Left cardiac atrium (tissue), 4 donors: ENCODE data around the gene CADPS. TPM values are rescaled to one million over a fixed set of nuclear protein-coding genes. Genes with fewer than 3 reads are reported as not detected.

ENCODE experiments used
- ATAC-seq, 2 donors: fragments of 200-7000 bp; cut with Tn5 transposase; one replicate each; pipeline ENCODE4 v1.9.1; 2020; ENCODE audit warnings: mild to moderate bottlenecking in 2 of 2, moderate library complexity in 2 of 2
- DNase-seq: peaks from one replicate; pipeline ENCODE4 v3.0.0-alpha.2; 2020
- intact Hi-C, 2 donors: fragments of 100-400 bp; cut with DNase I; formaldehyde crosslinking; loops; one replicate each; pipeline versions ENCODE4 v1.14.1 to v1.15.1; 2022 to 2023
- long read RNA-seq: library from polyadenylated mRNA; unstranded; transcript quantifications from one replicate; pipeline ENCODE4 v2.0.0, GENCODE V29; 2021
- total RNA-seq, 2 donors: library from RNA; stranded (reverse); fragmentation: NEBNext Ultra II Directional; extraction: Animal tissue kit (Norgen Biotek cat#: 25700); gene quantifications; one replicate each; pipeline ENCODE4 v1.2.1, GENCODE V29; 2021
- donor health status: DM: no; HTN: yes; CAD: no.
- donor health status: DM: no; HTN: yes; CAD: no; lungs with severe emphysema.
- donor health status: DM: yes; HTN: yes; CAD: no.
- donor health status: Dilated cardiomyopathy.

Gene CADPS
- 10 to 100 TPM; 29.0 to 30.7 TPM for total RNA-seq
- long read RNA-seq, partial matches to known transcripts, result 1 of 5 reads
- long read RNA-seq, other reads (novel, unspliced or antisense), result 4 of 5 reads

DNA sequence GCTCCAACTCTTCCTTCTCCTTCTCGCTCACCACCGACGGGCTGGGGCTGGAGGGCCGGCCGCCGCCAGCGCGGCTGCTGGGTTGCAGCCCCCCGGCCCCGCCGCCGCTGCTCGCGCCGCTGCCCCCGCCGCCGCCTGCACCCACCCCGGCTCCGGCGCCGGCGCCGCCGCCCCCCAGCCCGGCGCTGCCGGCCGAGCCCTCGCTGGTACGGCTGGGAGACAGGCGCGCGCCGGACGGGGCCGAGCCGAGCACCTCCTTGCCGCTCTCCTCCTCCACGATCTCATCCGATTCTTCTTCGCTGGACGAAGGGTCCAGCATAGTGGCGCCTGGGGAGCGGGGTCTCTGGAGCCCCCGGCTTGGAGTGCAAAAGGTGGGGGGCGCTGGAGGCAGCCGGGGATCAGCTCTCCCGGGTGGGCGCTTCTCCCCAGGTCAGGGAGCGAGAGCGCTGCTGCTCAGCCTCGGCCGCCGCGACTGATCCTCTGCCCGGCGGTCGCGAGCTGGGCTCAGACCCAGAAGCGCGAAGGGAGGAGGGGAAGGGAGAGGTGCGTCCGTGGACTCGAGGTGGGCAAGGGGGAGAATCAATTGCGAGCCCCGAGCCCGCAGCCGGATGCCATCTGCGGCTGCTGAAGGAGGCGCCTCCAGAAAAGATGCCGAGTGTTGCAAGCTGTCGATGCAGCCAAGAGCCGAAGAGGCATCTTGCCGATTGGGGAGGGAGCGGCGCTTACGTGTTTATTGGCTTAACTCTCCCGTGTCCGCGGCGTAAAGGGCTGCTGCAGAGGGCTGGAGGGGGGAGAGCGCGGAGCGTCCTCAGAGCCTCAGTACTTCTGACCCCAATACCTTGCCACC lies at the start of gene CADPS:
TSS of gene CADPS (minus strand) at position 706 of the 847 bp plus-strand sequence. CDS start at position 319, 387 bp downstream.
- intact Hi-C loops, result loop anchor here in 1 of 2 donors (5.0 to 10.0 kb wide), 4 partner anchors 208 to 350 kb away; no protein-coding TSS in a partner anchor
- peak; percentile 31 to 40 for ATAC-seq
- peak; percentile 22 for DNase-seq

DNA sequence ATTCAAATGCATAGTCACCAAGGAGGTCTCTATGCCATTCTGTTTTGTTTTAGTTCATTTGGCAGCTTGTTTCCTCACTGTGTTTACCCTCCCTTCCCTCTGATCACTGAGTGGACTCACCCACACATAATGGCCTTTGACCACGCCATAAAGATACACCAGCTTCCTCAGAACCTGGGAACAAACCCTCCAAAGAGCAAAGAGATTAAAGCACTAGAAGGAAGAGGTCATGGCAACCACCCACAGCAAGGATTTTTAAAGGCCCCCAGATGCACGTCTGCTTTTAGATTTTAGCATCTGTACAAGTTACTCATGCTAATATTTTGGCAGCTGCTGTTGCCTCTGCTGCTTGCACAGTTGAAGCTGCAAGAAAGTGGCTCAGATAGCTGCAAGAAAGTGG lies 47.9 kb upstream of the CADPS start:
- DNase-seq (no peak), ATAC-seq (no peak)
- intact Hi-C loops, result no loop called here

GRCh38 chr3:62922326-62922725 lies 47.1 kb upstream of the CADPS start:
- ATAC-seq, result no peak
- intact Hi-C loops, result no loop called here
- DNase-seq, result no peak

DNA sequence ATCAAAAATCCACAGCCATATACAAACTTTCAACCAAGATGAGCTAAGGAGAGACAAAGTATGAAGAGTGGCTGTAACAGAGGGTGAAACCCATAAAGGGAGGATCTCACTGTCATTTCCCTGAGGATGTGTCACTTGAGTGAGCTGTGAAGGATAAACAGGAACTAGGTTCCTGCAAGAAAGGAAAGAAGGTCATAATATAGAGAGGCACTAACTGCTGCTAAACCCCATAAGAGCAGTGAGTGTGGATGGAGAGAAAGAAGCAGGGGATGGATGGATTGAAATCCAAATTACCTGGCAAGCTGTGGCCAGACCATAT lies 45.2 kb upstream of the CADPS start:
- ATAC-seq, result no peak
- no peak for DNase-seq
- intact Hi-C loops, result no loop called here

- intact Hi-C loops, result no loop called here
- ATAC-seq (no peak), DNase-seq (no peak)
Observed at GRCh38 chr3:62919784-62920465, 44.7 kb upstream of the CADPS start.

- intact Hi-C loops, result no loop called here
- ATAC-seq (no peak), DNase-seq (no peak)
Observed at GRCh38 chr3:62918777-62919176, 43.6 kb upstream of the CADPS start.

- DNase-seq, result no peak
- intact Hi-C loops, result no loop called here
- no peak for ATAC-seq
Observed at GRCh38 chr3:62918131-62918530, 42.9 kb upstream of the CADPS start.

DNA sequence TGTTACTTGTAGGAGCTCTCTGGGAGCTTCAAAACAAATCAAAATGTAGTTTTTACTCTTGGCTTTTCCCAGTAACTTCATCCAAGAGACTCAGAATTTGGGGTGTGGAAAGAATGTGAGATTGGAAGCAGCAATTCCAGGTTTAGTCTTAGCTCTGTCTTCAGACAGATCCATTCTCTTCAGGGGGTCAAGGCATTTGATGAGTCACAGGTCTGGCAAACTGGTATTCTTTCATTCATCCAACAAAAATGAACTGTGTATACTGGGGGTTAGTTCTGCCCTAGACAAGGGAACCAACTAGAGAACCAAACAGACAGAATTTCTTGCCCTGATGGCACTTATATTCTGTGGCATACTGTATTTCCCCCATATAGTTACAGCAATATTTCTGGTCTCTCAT lies 36.3 kb upstream of the CADPS start:
- ATAC-seq (no peak), DNase-seq (no peak)
- intact Hi-C loops, result no loop called here

GRCh38 chr3:62905331-62905730 lies 30.1 kb upstream of the CADPS start:
- ATAC-seq (no peak), DNase-seq (no peak)
- intact Hi-C loops, result no loop called here

GRCh38 chr3:62898530-62899496 lies 23.6 kb upstream of the CADPS start:
- ATAC-seq (no peak), DNase-seq (no peak)
- intact Hi-C loops, result no loop called here

- intact Hi-C loops, result no loop called here
- ATAC-seq, result no peak
- DNase-seq, result no peak
Observed at GRCh38 chr3:62895901-62896300, 20.7 kb upstream of the CADPS start.

- DNase-seq (no peak), ATAC-seq (no peak)
- intact Hi-C loops, result no loop called here
Observed at GRCh38 chr3:62892951-62893350, 17.7 kb upstream of the CADPS start.

DNA sequence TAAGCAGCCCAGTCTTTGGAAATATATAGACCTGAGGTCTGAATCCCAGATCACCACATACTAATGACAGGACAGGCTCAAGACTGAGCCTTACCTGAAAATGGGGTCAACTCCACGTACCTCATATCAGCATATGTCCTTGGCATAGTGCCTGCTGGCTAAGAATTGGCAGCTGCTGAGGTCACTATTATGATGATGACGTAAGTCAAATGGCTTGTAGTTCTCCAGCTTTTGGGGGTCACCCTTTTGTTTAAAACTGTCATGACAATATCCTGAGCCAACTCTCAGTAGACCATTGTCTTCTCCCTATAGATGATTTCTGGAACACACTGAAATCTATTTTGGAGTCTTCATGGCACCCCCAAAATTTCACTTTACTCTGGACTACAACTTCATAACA lies 16.8 kb upstream of the CADPS start:
- intact Hi-C loops, result no loop called here
- no peak for DNase-seq
- no peak for ATAC-seq

GRCh38 chr3:62888778-62889177 lies 13.6 kb upstream of the CADPS start:
- no peak for DNase-seq
- ATAC-seq, result no peak
- intact Hi-C loops, result no loop called here

DNA sequence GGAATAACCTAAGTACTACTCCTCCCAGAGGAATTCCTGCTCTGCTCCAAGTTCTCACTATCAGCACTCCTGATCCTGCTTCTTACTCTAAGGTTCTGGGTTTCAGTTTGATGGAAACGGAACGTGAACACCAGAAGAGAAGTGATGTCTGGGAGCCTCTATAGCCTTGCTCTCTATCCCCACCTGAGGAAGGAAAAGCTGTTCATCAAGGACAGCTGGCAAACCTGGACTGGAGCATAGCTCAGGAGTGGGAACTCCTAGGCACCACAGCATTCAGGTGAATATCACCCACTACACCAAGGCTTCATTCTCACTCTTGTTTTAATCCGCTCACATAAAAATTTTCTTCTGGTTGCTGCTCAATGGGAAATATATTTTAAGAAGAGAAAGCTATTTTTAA lies 13.0 kb upstream of the CADPS start:
- intact Hi-C loops, result no loop called here
- DNase-seq, result no peak
- ATAC-seq, result no peak

- no peak for DNase-seq
- intact Hi-C loops, result no loop called here
- no peak for ATAC-seq
Observed at GRCh38 chr3:62885136-62885535, 9.9 kb upstream of the CADPS start.

DNA sequence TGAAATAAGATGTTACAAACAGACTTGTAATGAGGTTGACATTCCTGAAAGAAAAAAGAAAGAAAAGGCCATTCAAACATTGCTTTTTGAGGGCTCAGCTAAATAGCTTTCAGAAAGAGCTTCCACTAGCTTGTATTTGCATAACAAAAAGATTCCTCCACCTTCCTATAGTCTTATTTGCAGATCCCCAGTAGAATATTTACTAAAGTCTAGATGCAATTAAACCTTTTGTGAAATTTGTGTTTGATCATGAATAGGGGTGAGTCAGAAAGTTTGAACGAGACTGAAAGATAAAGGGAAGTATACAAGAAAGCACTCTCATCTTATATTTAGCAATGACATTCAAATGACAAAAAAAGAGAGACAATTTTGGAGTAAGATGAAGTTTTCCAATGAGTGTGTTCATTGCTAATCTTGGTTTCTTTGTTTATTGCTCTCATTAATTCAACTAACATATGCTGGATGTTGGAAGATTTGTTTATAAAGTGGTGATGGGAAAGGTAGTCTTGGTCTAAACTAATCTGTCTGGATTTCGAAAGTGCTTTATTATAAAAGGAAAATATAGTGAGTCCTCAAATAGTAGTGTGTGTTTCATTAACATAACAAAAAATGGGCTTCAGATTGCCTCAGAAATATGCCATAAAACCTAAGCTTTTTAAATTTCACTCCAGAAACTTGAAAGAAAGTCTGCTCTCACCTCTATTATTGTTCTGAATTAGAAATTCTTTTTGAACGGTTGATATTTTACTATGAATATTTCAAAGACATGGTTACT lies 9.1 kb upstream of the CADPS start:
- intact Hi-C loops, result no loop called here
- no peak for DNase-seq
- ATAC-seq, result no peak

DNA sequence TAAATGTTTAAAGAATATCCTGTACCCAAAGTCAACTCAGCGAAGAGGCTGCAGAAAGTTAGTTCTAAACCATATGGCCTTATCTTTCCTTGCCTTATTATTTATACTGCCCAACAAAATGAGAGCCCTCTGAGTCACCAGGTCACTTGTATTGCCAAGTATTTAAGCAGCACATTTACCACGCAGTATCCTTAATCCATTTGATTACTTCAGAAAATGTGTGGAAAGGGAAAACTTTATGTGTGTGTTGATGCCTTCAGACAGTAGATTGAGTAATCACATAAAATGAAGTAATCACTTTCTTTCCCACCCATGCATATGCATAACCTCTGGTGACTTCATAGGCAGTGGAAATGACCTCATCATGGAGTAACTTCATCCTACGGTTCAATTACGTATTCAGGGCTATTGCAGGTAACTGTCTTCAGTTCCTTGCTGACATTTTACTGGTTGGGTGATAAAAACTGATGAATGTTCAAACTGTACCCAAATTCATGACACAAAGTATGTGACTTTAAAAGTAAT lies 7.5 kb upstream of the CADPS start:
- DNase-seq (no peak), ATAC-seq (no peak)
- intact Hi-C loops, result no loop called here
